NT2/D1 (cell line): ENCODE results near the gene MLPH.

Source experiments
- SUZ12 ChIP-seq: IDR thresholded peaks from 2 replicates; pipeline ENCODE4 v1.6.1; 2011; ENCODE audit not compliant: insufficient read length, insufficient read depth; ENCODE audit errors: extremely low read depth
- YY1 ChIP-seq: IDR thresholded peaks from 2 replicates; pipeline ENCODE4 v1.6.1; 2011; ENCODE audit not compliant: insufficient read length, insufficient read depth

DNA sequence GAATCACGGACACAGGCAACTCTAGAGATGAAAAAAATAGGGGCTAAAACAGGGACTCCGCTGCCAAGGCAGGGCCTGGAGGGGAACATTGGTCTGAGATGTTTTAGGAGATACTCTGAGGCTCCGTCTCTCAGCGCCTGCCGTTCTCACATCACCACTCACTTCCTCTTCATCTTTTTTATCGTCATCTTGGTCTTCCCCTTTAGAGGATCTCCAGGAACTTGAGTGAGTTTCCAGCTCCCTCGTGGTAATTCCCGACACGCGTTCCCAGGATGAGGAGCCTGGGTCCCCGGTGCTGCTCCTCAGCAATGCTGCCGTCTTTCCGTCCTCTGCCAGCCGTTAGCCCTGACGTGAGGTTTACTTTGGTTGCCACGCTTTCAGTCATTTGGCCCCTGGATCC lies 16.1 kb downstream of the MLPH start:
- TF ChIP-seq SUZ12, result no peak
- no peak for TF ChIP-seq YY1
